ENCODE results near the gene SKAP1.
A peak's percentile ranks its signal among the peaks of the same experiment; 100 is the strongest.

The SKAP1 gene

GRCh38 chr17:48131216-48131824 is 298.7 kb downstream of the SKAP1 start:
- DNase-seq, result peak; percentile 36

GRCh38 chr17:48129981-48130380 is 300.0 kb downstream of the SKAP1 start:
- no peak for DNase-seq

- DNase-seq, result no peak
These were observed 301.6 kb downstream of the SKAP1 start for GRCh38 chr17:48128400-48128799.

- DNase-seq, result no peak
These were observed 302.5 kb downstream of the SKAP1 start for GRCh38 chr17:48127371-48128051.

- DNase-seq, result no peak
These were observed 303.5 kb downstream of the SKAP1 start for GRCh38 chr17:48126532-48126850.

- no peak for DNase-seq
These were observed 304.0 kb downstream of the SKAP1 start for GRCh38 chr17:48125829-48126531.

GRCh38 chr17:48123776-48124388 is 306.1 kb downstream of the SKAP1 start:
- no peak for DNase-seq

- no peak for DNase-seq
These were observed 306.9 kb downstream of the SKAP1 start for GRCh38 chr17:48123111-48123510.

GRCh38 chr17:48122665-48123045 is 307.4 kb downstream of the SKAP1 start:
- DNase-seq, result no peak

- no peak for DNase-seq
These were observed 307.9 kb downstream of the SKAP1 start for GRCh38 chr17:48121923-48122664.

GRCh38 chr17:48113201-48113676 is 316.8 kb downstream of the SKAP1 start:
- DNase-seq, result no peak

GRCh38 chr17:48111937-48112241 is 318.1 kb downstream of the SKAP1 start:
- no peak for DNase-seq

GRCh38 chr17:48110761-48111160 is 319.3 kb downstream of the SKAP1 start:
- DNase-seq, result no peak

GRCh38 chr17:48107137-48108055 is 322.6 kb downstream of the SKAP1 start, which contains the start of gene SNX11:
Gene SNX11 (plus strand): TSS chr17:48107766. CDS start chr17:48112044, 4,278 bp downstream.
- DNase-seq, result peak; percentile 87

GRCh38 chr17:48106802-48107136 is 323.2 kb downstream of the SKAP1 start:
- DNase-seq, result no peak

GRCh38 chr17:48104440-48104839 is 325.6 kb downstream of the SKAP1 start:
- DNase-seq, result no peak

GRCh38 chr17:48102798-48103715 is 327.0 kb downstream of the SKAP1 start:
- no peak for DNase-seq

- DNase-seq, result no peak
These were observed 327.8 kb downstream of the SKAP1 start for GRCh38 chr17:48102043-48102750.

GRCh38 chr17:48101012-48101720 is 328.8 kb downstream of the SKAP1 start, which contains the start of gene CBX1:
Gene CBX1 (minus strand): TSS chr17:48101478. CDS start chr17:48077004, 24,474 bp downstream.
- DNase-seq, result peak; percentile 97
